HCT116 (cell line): ENCODE measurements around the gene IRAK2. TPM values are rescaled to one million over a fixed set of nuclear protein-coding genes. Genes with fewer than 3 reads are reported as not detected.
A peak's percentile ranks its signal among the peaks of the same experiment; 100 is the strongest.

ENCODE experiments used
- ATAC-seq: fragments of 200-7000 bp; cut with Tn5 transposase; 2 replicates; pipeline ENCODE4 v1.9.1; 2020; ENCODE audit warnings: mild to moderate bottlenecking, moderate library complexity
- BruUV-seq: library from RNA; stranded (reverse); fragments of 400-500 nt; replicated peaks from 2 replicates; lab custom pipeline; 2021; lab: Mats Ljungman, UMichigan
- CTCF ChIA-PET: fragments of 300-600 bp; sonication (Branson Sonifier 250); formaldehyde crosslinking; loops from one replicate; lab custom pipeline; 2021; ENCODE audit warnings: antibody characterized with exemption; lab: Charles Lee
- POLR2A ChIA-PET: fragments of 300-600, 350-600 bp; sonication (Branson Sonifier 250); formaldehyde crosslinking; loops from one replicate; lab custom pipeline; 2021; ENCODE audit warnings: antibody characterized with exemption; lab: Charles Lee
- RAD21 ChIA-PET, 2 experiments: fragments of 300-600 bp; sonication (Branson Sonifier 250); formaldehyde crosslinking; loops; one replicate each; lab custom pipeline; 2023; ENCODE audit warnings: low total read pairs in 2 of 2; ENCODE audit not compliant: uncharacterized antibody in 2 of 2, unreplicated experiment in 2 of 2, low non-redundant PET in 1 of 2; lab: Charles Lee
- DNase-seq: peaks from one replicate; pipeline ENCODE4 v3.0.0-alpha.2; 2010; ENCODE audit warnings: low read depth, low spot score
- H2AFZ ChIP-seq: fragments of 200-600 bp; shearing (Covaris generic), sonication (generic); 2 replicates; pipeline ENCODE4 v1.6.1; 2017; ENCODE audit warnings: low read depth, mixed run types, mixed read lengths, antibody characterized with exemption, low read length; ENCODE audit not compliant: poor library complexity, severe bottlenecking
- H3K27ac ChIP-seq: 2 replicates; pipeline ENCODE4 v1.5.1; 2012; ENCODE audit warnings: low read depth, low read length
- H3K27me3 ChIP-seq: fragments of 200-600 bp; sonication (generic); 2 replicates; pipeline ENCODE4 v1.6.1; 2016; ENCODE audit warnings: mixed run types, low read length, mixed read lengths; ENCODE audit not compliant: insufficient read depth
- H3K36me3 ChIP-seq, 2 experiments: fragments of 200-500 bp in 1 of 2; fragments of 200-600 bp in 1 of 2; sonication (Bioruptor generic) in 1 of 2; sonication (generic) in 1 of 2; 2 replicates each; pipeline versions ENCODE4 v1.5.1 to v1.6.1; 2014 to 2016; ENCODE audit warnings: low read length in 2 of 2, inconsistent platforms in 1 of 2, mixed read lengths in 1 of 2, mixed run types in 1 of 2; ENCODE audit not compliant: insufficient read depth in 2 of 2, control insufficient read depth in 1 of 2
- H3K4me1 ChIP-seq, 2 experiments: fragments of 200-600 bp in 1 of 2; sonication (generic) in 1 of 2; 2 replicates each; pipeline versions ENCODE4 v1.5.1 to v1.6.1; 2012 to 2017; ENCODE audit warnings: low read length in 2 of 2, inconsistent platforms in 1 of 2, mild to moderate bottlenecking in 1 of 2, mixed read lengths in 1 of 2, mixed run types in 1 of 2, moderate library complexity in 1 of 2; ENCODE audit not compliant: insufficient read depth in 2 of 2, control insufficient read depth in 1 of 2
- H3K4me2 ChIP-seq: fragments of 200-600 bp; sonication (generic); 2 replicates; pipeline ENCODE4 v1.6.1; 2017; ENCODE audit warnings: mixed run types, low read length, mixed read lengths
- H3K4me3 ChIP-seq, 2 experiments: fragments of 200-600 bp in 1 of 2; sonication (generic) in 1 of 2; replicated peaks in 1 of 2; 2 replicates each; pipeline ENCODE4 v1.5.1; 2011 to 2016; ENCODE audit warnings: low read length in 2 of 2, control low read depth in 1 of 2, low read depth in 1 of 2, mild to moderate bottlenecking in 1 of 2, mixed read lengths in 1 of 2, mixed run types in 1 of 2
- H3K79me2 ChIP-seq: fragments of 200-600 bp; sonication (generic); 2 replicates; pipeline ENCODE4 v1.6.1; 2017; ENCODE audit warnings: mild to moderate bottlenecking, mixed run types, low read length, moderate library complexity, mixed read lengths; ENCODE audit not compliant: insufficient read depth
- H3K9ac ChIP-seq: fragments of 200-600 bp; sonication (generic); 2 replicates; pipeline ENCODE4 v1.6.1; 2016; ENCODE audit warnings: low read length, mixed read lengths
- H3K9me2 ChIP-seq: fragments of 200-600 bp; sonication (generic), shearing (Covaris generic); 2 replicates; pipeline ENCODE4 v1.6.1; 2017; ENCODE audit warnings: mixed run types, mild to moderate bottlenecking, moderate library complexity; ENCODE audit not compliant: insufficient read depth
- H3K9me3 ChIP-seq, 2 experiments: fragments of 200-500 bp in 1 of 2; fragments of 200-600 bp in 1 of 2; sonication (Bioruptor generic) in 1 of 2; sonication (generic) in 1 of 2; 2 replicates each; pipeline ENCODE4 v1.6.1; 2014 to 2017; ENCODE audit warnings: low read length in 2 of 2, mixed read lengths in 2 of 2, inconsistent platforms in 1 of 2, low read depth in 1 of 2, mild to moderate bottlenecking in 1 of 2, mixed run types in 1 of 2, moderate library complexity in 1 of 2; ENCODE audit not compliant: control insufficient read depth in 1 of 2, insufficient read depth in 1 of 2
- H4K20me1 ChIP-seq: fragments of 200-600 bp; sonication (generic), shearing (Covaris generic); 2 replicates; pipeline ENCODE4 v1.6.1; 2017; ENCODE audit warnings: mixed run types, mild to moderate bottlenecking, moderate library complexity; ENCODE audit not compliant: insufficient read depth
- FOSL1 ChIP-seq: IDR thresholded peaks from 2 replicates; pipeline ENCODE4 v1.6.1; 2012; ENCODE audit warnings: low read depth
- JUND ChIP-seq: IDR thresholded peaks from 2 replicates; pipeline ENCODE4 v1.6.1; 2012
- POLR2A ChIP-seq: IDR thresholded peaks from 2 replicates; pipeline ENCODE4 v1.7.0; 2011; ENCODE audit warnings: borderline replicate concordance; ENCODE audit not compliant: insufficient read depth, insufficient read length; ENCODE audit errors: extremely low read depth
- POLR2AphosphoS5 ChIP-seq: IDR thresholded peaks from 2 replicates; pipeline ENCODE4 v1.6.1; 2011; ENCODE audit warnings: mild to moderate bottlenecking, low read depth, low read length, moderate library complexity
- RAD21 ChIP-seq: IDR thresholded peaks from 2 replicates; pipeline ENCODE4 v1.6.1; 2012; ENCODE audit warnings: low read depth, mild to moderate bottlenecking
- SRF ChIP-seq: IDR thresholded peaks from 2 replicates; pipeline ENCODE4 v1.6.1; 2012; ENCODE audit warnings: low read depth
- intact Hi-C: fragments of 100-400 bp; cut with micrococcal nuclease; formaldehyde crosslinking; loops from 2 replicates; pipeline ENCODE4 v1.10.0; 2022
- total RNA-seq: library from RNA; stranded (reverse); gene quantifications from one replicate; pipeline ENCODE4 v1.2.1, GENCODE V29; 2021; ENCODE audit not compliant: unreplicated experiment
- TF ChIP-seq, protein P1 (sequence below): IDR thresholded peaks from 2 replicates; pipeline ENCODE4 v1.6.1; 2012

Gene IRAK2
- total RNA-seq, 1 experiment from 2014 or later: 3.6 TPM

- Histone ChIP-seq H3K9ac (peak overlapping the region; percentile 90), H3K4me1 (peaks cover 6 to 20% of the 10 kb centered on the region in 2 experiments; a peak in 3 of 4 replicates), H3K36me3 (peaks cover 0 to 29% of the 10 kb centered on the region in 2 experiments; a peak in 1 of 4 replicates), H3K79me2 (peaks cover 48% of the 10 kb centered on the region), H2AFZ (no peak overlapping the region), H4K20me1 (no peaks in the 10 kb centered on the region), H3K27me3 (no peaks in the 10 kb centered on the region), H3K4me3 (peak overlapping the region; percentile 65 to 84), H3K9me3 (peaks cover 3 to 23% of the 10 kb centered on the region in 2 experiments; a peak in 2 of 4 replicates), H3K4me2 (peak overlapping the region; percentile 91), H3K9me2 (no peaks in the 10 kb centered on the region), H3K27ac (peak overlapping the region; percentile 76)
- intact Hi-C loops: no loop called here
- TF ChIP-seq POLR2AphosphoS5: 0 out of 2 replicates have a peak, but pooled peaks have one; percentile 26
- TF ChIP-seq SRF: no peak
- TF ChIP-seq RAD21: no peak
- no peak for TF ChIP-seq POLR2A
- no peak for TF ChIP-seq FOSL1
- no peak for TF ChIP-seq JUND
- TF ChIP-seq, protein P1, sequence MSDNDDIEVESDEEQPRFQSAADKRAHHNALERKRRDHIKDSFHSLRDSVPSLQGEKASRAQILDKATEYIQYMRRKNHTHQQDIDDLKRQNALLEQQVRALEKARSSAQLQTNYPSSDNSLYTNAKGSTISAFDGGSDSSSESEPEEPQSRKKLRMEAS: no peak
- ChIA-PET POLR2A (no interaction called here), CTCF (interaction anchor here (1.3 kb wide), 1 partner anchor 14 kb away, joined by 14 read pairs; no protein-coding TSS in a partner anchor), RAD21 (no interaction called here)
- BruUV-seq: no TSS peak
- DNase-seq (no peak), ATAC-seq (peak; percentile 14)
These were observed 84.4 kb downstream of the IRAK2 start for GRCh38 chr3:10248984-10249748.

- Histone ChIP-seq H3K27ac (no peak overlapping the region), H3K4me3 (peak overlapping the region; percentile 65 to 84), H3K4me1 (peaks cover 6 to 20% of the 10 kb centered on the region in 2 experiments; a peak in 3 of 4 replicates), H3K27me3 (no peaks in the 10 kb centered on the region), H4K20me1 (no peaks in the 10 kb centered on the region), H3K9ac (peak overlapping the region; percentile 90), H3K36me3 (peaks cover 2 to 25% of the 10 kb centered on the region in 2 experiments; a peak in 2 of 4 replicates), H3K4me2 (peak overlapping the region; percentile 91)
- RAD21 ChIA-PET: no interaction called here
- no TSS peak for BruUV-seq
- POLR2A ChIA-PET: no interaction called here
- TF ChIP-seq POLR2AphosphoS5: no peak
- TF ChIP-seq, all 23 proteins: peak for 0
- H2AFZ ChIP-seq: no peak overlapping the region
- DNase-seq (no peak), ATAC-seq (no peak)
- peaks cover 3 to 18% of the 10 kb centered on the region in 2 experiments; a peak in 2 of 4 replicates for H3K9me3 ChIP-seq
- intact Hi-C loops: no loop called here
- CTCF ChIA-PET: no interaction called here
- no peaks in the 10 kb centered on the region for H3K9me2 ChIP-seq
- peaks cover 55% of the 10 kb centered on the region for H3K79me2 ChIP-seq
These were observed 85.1 kb downstream of the IRAK2 start for GRCh38 chr3:10249833-10250232.
